Activated CD4-positive, alpha-beta T cell treated with anti-CD3 and anti-CD28 coated beads for 36 hours (primary cell): Measurements from ENCODE around the gene UBQLN4. TPM values are rescaled to one million over a fixed set of nuclear protein-coding genes. Genes with fewer than 3 reads are reported as not detected.

Experiments used
- ATAC-seq: fragments of 200-7000 bp; cut with Tn5 transposase; one replicate; pipeline ENCODE4 v1.10.0; 2021; ENCODE audit warnings: mild to moderate bottlenecking, moderate library complexity
- CTCF ChIA-PET: fragments of 350-600 bp; sonication (Branson Sonifier 250); formaldehyde crosslinking; loops from one replicate; lab custom pipeline; 2021; ENCODE audit warnings: antibody characterized with exemption; lab: Charles Lee
- POLR2A ChIA-PET: fragments of 350-600 bp; sonication (Branson Sonifier 250); formaldehyde crosslinking; loops from one replicate; lab custom pipeline; 2021; ENCODE audit warnings: antibody characterized with exemption, inconsistent platforms; lab: Charles Lee
- DNase-seq: peaks from one replicate; pipeline ENCODE4 v3.0.0-alpha.2; 2020
- H3K27ac Mint-ChIP-seq: one replicate; pipeline ENCODE4 v1.8.0; 2021; ENCODE audit warnings: mixed read lengths
- H3K27me3 Mint-ChIP-seq: one replicate; pipeline ENCODE4 v1.8.0; 2021; ENCODE audit warnings: mixed read lengths
- H3K36me3 Mint-ChIP-seq: one replicate; pipeline ENCODE4 v1.8.0; 2021; ENCODE audit warnings: low read depth, mixed read lengths
- H3K4me1 Mint-ChIP-seq: one replicate; pipeline ENCODE4 v1.8.0; 2021; ENCODE audit warnings: mixed read lengths
- H3K4me3 Mint-ChIP-seq: one replicate; pipeline ENCODE4 v1.8.0; 2021; ENCODE audit warnings: mild to moderate bottlenecking, moderate library complexity, mixed read lengths
- H3K9me3 Mint-ChIP-seq: one replicate; pipeline ENCODE4 v1.8.0; 2021; ENCODE audit warnings: low read depth, mixed read lengths
- intact Hi-C, 2 experiments: fragments of 100-400 bp; cut with DNase I in 1 of 2; cut with micrococcal nuclease in 1 of 2; formaldehyde crosslinking; loops; one replicate each; pipeline versions ENCODE4 v1.14.2 to v1.15.1; 2022 to 2024; cut with DNase I, micrococcal nuclease
- total RNA-seq, 2 experiments: library from RNA; stranded (reverse); gene quantifications; one replicate each; pipeline ENCODE4 v1.2.3, GENCODE V29; 2021

UBQLN4 gene
- total RNA-seq, 2 experiments from 2014 or later: 34.5 to 49.0 TPM

DNA sequence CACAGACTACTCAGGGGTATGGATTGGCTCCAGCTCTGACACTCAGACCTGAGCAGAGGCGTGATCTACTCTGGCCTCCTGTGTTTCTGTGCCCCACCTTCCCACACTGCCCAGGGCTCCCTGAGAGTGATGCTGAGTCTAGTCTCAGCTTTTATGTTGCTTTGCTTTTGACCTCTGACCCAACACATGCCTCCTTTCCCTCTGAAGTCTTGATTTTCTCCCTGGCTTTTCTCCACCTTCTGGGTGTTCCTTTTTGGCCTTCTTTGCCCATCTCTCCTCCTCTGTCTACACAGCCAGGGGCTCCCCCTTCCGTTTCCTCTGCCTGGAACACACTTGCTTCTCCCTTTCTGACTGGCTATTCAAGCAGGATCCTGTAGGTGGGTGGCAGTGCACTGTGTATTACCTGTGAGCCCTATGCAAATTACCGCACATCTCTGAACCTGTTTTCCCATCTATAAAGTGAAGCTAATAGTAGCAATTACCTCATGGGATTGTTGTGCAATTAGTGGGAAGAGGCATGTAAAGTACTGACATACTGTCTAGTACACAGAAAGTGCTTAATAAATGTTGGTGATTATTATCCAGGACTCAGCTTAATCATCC is 42.4 kb upstream of the UBQLN4 start:
- intact Hi-C loops: loop anchor here (1.0 to 5.0 kb wide), 4 partner anchors 19 to 406 kb away; partner anchors contain the start of genes LMNA (in 1 of the 2) and MEF2D (in 1 of the 2)
- ChIA-PET CTCF (interaction anchor here (0.5 to 29.4 kb wide), 15 partner anchors 9 to 187 kb away, joined by 3 to 929 read pairs (median 9); partner anchors contain the start of genes LMNA, PMF1 and SMG5), POLR2A (interaction anchor here (1.0 to 7.0 kb wide), 8 partner anchors 10 to 129 kb away, joined by 4 to 103 read pairs (median 21); partner anchors contain the start of genes LMNA and PMF1)
- DNase-seq (peak; percentile 67), ATAC-seq (peak; percentile 21)
- H3K27me3 Mint-ChIP-seq: peaks cover 9% of the 10 kb centered on the region
- peaks cover 2% of the 10 kb centered on the region for H3K36me3 Mint-ChIP-seq
- H3K4me1 Mint-ChIP-seq: peaks cover 55% of the 10 kb centered on the region
- H3K27ac Mint-ChIP-seq: peak overlapping the region; percentile 94
- H3K4me3 Mint-ChIP-seq: peak overlapping the region; percentile 16
- H3K9me3 Mint-ChIP-seq: no peaks in the 10 kb centered on the region

DNA sequence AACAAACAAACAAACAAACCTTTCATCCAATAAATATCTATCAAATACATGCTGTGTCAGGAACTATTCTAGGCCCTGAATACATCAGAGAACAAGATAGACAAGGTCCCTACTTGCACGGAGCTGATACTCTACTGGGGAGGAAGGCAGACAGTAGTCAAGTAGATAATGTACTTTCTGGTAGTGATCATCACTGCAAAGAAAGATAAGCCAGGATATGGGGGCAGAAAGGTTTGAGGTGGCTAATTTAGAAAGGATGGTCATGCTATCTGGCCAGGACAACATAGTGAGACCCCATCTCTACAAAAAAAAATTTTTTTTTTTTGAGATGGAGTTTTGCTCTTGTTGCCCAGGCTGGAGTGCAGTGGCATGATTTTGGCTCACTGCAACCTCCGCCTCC is 38.0 kb upstream of the UBQLN4 start:
- Mint-ChIP-seq H3K27ac (no peak overlapping the region), H3K4me1 (peaks cover 20% of the 10 kb centered on the region), H3K27me3 (peaks cover 12% of the 10 kb centered on the region), H3K9me3 (no peaks in the 10 kb centered on the region), H3K36me3 (no peaks in the 10 kb centered on the region), H3K4me3 (no peak overlapping the region)
- ChIA-PET POLR2A (interaction anchor here (0.6 to 1.5 kb wide), 2 partner anchors 37 to 126 kb away, joined by 3 to 4 read pairs; no protein-coding TSS in a partner anchor), CTCF (interaction anchor here (0.6 to 29.4 kb wide), 7 partner anchors 34 to 211 kb away, joined by 3 to 929 read pairs (median 4); partner anchors contain the start of gene LMNA)
- intact Hi-C loops: no loop called here
- ATAC-seq (no peak), DNase-seq (no peak)

DNA sequence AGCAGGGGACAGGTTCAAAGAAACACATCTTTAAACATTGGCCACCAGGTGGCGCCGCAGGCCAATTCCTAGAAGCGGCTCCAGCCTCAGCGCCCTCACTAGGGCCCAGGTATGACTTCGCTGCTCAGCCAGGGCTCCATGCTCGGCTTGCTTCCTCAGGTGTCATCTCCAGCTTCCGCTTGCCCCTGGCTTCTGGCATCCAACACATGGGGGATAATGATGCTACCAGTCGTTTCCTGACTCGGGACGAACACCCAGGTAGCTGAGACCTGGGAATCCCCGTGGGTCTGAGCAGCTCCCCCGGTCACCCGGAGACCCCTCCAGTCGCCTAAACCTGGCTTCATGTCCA is 37.2 kb upstream of the UBQLN4 start:
- CTCF ChIA-PET: interaction anchor here (0.5 to 29.4 kb wide), 19 partner anchors 8 to 192 kb away, joined by 3 to 929 read pairs (median 3); partner anchors contain the start of gene LMNA
- H3K4me3 Mint-ChIP-seq: no peak overlapping the region
- peaks cover 13% of the 10 kb centered on the region for H3K4me1 Mint-ChIP-seq
- DNase-seq: peak; percentile 95
- POLR2A ChIA-PET: interaction anchor here (0.6 to 1.5 kb wide), 2 partner anchors 38 to 127 kb away, joined by 3 to 4 read pairs; no protein-coding TSS in a partner anchor
- peak; percentile 95 for ATAC-seq
- H3K36me3 Mint-ChIP-seq: no peaks in the 10 kb centered on the region
- intact Hi-C loops: loop anchor here (1.0 kb wide), 3 partner anchors 39 to 228 kb away; no protein-coding TSS in a partner anchor
- H3K27ac Mint-ChIP-seq: no peak overlapping the region
- H3K27me3 Mint-ChIP-seq: peaks cover 16% of the 10 kb centered on the region
- H3K9me3 Mint-ChIP-seq: no peaks in the 10 kb centered on the region

DNA sequence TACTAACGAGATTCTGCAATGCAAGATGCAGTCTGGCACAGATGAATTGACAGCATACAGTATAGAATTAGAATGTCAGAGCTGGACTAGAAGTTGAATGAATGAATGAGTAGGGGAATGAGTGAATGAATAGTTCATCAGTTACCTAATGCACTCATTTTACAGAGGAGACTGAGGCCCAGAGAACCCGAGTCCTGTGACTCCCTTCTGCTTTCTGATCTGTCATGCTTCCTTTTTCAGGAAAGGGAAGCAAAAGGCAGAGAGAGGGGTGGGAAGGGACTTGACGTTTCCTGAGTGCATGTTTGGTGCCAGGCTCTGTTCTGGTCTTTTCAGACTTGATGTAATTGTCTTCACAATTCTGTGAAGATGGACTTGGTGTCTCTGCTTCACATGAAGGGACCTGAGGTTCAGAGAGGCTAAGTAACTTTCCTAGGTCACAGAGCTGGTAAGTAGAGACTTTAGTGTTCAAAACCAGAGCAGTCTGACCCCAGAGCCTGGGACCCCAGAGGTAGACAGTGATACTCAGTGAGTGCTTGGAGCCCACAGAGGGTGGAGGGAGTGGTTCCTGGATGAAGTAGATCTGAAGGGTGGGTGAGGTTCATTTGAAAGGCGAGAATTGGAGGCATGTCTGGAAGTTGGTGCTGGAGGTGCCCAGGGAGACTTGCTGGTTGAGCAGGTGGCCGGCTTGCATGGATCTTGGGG is 36.7 kb upstream of the UBQLN4 start:
- POLR2A ChIA-PET: interaction anchor here (1.5 kb wide), 1 partner anchor 128 kb away, joined by 4 read pairs; no protein-coding TSS in a partner anchor
- DNase-seq (no peak), ATAC-seq (peak; percentile 13)
- no peaks in the 10 kb centered on the region for H3K36me3 Mint-ChIP-seq
- H3K27me3 Mint-ChIP-seq: peaks cover 17% of the 10 kb centered on the region
- H3K27ac Mint-ChIP-seq: no peak overlapping the region
- CTCF ChIA-PET: interaction anchor here (0.5 to 29.4 kb wide), 17 partner anchors 10 to 587 kb away, joined by 3 to 929 read pairs (median 4); partner anchors contain the start of gene LMNA
- H3K4me3 Mint-ChIP-seq: no peak overlapping the region
- peaks cover 7% of the 10 kb centered on the region for H3K4me1 Mint-ChIP-seq
- no peaks in the 10 kb centered on the region for H3K9me3 Mint-ChIP-seq
- intact Hi-C loops: loop anchor here (1.0 kb wide), 3 partner anchors 40 to 229 kb away; no protein-coding TSS in a partner anchor

DNA sequence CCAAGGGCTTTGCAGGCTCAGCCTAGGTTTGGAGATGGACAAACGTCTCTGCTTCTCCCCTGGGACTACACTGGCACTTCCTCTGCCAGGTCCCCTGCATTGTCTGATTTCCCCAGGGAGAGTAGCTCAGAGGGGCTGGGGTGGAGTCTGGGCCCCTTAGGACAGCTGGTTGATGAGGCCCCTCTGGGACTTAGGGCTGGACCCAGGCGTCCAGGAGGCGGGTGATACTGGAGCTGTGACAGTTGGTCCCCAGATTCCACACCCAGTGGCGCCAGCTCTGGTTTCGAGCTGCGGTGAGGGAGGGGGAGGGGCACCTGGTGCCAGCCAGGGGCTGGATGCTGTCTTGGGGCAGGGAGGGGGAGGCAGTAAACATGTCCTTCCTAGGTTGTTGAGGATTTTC is 36.1 kb upstream of the UBQLN4 start:
- DNase-seq (no peak), ATAC-seq (no peak)
- POLR2A ChIA-PET: no interaction called here
- H3K27me3 Mint-ChIP-seq: peaks cover 17% of the 10 kb centered on the region
- peaks cover 4% of the 10 kb centered on the region for H3K4me1 Mint-ChIP-seq
- CTCF ChIA-PET: interaction anchor here (0.7 to 29.4 kb wide), 8 partner anchors 36 to 587 kb away, joined by 3 to 929 read pairs (median 4); partner anchors contain the start of gene LMNA
- intact Hi-C loops: loop anchor here (1.0 kb wide), 3 partner anchors 41 to 230 kb away; no protein-coding TSS in a partner anchor
- no peaks in the 10 kb centered on the region for H3K9me3 Mint-ChIP-seq
- no peak overlapping the region for H3K4me3 Mint-ChIP-seq
- H3K36me3 Mint-ChIP-seq: no peaks in the 10 kb centered on the region
- H3K27ac Mint-ChIP-seq: no peak overlapping the region

DNA sequence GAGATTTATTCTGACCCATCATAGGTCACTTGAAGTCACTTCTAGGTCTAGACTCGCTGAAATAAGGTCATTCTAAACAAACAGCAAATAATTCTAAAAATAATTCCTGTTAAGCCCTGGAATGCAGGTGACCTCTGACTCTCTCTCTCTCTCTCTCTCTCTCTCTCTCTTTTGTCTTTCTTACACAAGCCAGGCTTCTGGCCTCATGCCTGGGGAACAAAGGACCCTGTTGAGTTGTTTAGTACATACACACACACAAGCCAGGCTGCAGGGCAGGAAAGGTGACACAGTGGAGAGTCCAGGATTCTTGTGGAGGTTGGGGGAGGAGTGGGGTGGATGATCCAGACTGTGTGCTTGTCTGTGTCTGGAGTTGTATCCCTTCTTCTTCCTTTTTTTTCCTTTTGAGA is 32.7 kb upstream of the UBQLN4 start:
- Mint-ChIP-seq H3K9me3 (no peaks in the 10 kb centered on the region), H3K36me3 (no peaks in the 10 kb centered on the region), H3K27ac (no peak overlapping the region), H3K4me1 (peaks cover 9% of the 10 kb centered on the region), H3K4me3 (no peak overlapping the region), H3K27me3 (peaks cover 24% of the 10 kb centered on the region)
- POLR2A ChIA-PET: no interaction called here
- CTCF ChIA-PET: interaction anchor here (2.7 to 29.4 kb wide), 2 partner anchors 10 to 39 kb away, joined by 9 to 929 read pairs; partner anchors contain the start of gene LMNA
- intact Hi-C loops: no loop called here
- no peak for DNase-seq
- no peak for ATAC-seq

DNA sequence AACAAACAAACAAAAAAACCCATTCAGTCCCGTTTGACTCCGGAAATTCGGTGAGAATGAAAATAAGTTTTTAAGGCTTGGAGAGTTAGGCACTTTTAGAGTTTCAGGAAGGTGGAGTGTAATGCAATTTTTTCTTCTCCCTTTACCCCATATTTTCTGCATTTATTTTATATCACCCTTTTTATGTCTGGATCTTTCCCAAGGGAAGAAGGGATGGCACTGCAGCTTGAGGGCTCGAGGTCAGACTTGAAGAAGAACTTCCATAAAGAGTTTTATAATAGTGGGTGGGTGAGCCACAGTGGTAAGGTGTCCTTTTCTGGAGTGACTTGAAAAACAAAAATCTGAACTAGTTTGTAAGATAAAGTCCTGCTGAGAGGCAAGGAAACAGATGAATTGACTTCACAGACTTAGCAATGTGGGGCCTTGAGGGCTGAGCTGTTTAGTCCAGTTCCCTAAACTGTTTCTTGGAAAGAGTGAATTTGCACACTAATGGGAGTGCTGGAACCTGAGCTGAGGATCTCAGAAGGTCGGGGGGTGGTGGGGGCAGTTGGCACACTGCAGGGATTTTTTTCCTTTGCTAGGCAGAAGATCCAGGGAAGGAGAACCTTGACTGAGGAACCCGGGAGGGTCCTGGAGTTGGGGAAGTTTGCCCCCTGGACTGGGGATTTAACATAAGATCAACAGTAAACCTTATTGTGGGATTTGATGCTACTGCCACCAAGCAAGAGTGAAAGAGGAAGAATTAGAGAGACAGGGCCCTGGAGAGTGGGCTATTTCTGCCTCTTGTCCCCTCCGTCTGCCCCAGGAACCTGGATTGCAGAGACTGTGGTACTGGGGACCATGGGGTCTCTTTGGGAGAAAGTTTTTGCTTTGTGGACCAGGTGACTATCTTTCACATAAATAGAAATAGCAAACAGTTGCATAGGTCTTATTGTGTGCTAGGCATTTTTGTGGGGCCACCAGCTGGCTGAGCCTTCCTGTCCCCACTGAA is 30.5 kb upstream of the UBQLN4 start:
- no peak for ATAC-seq
- peaks cover 5% of the 10 kb centered on the region for H3K4me1 Mint-ChIP-seq
- DNase-seq: no peak
- H3K27me3 Mint-ChIP-seq: peaks cover 21% of the 10 kb centered on the region
- CTCF ChIA-PET: interaction anchor here (0.7 to 29.4 kb wide), 6 partner anchors 12 to 198 kb away, joined by 3 to 929 read pairs (median 4); partner anchors contain the start of gene LMNA
- no peak overlapping the region for H3K27ac Mint-ChIP-seq
- no peaks in the 10 kb centered on the region for H3K36me3 Mint-ChIP-seq
- POLR2A ChIA-PET: interaction anchor here (0.6 to 0.7 kb wide), 2 partner anchors 110 to 162 kb away, joined by 3 read pairs; no protein-coding TSS in a partner anchor
- no peaks in the 10 kb centered on the region for H3K9me3 Mint-ChIP-seq
- intact Hi-C loops: no loop called here
- H3K4me3 Mint-ChIP-seq: no peak overlapping the region

DNA sequence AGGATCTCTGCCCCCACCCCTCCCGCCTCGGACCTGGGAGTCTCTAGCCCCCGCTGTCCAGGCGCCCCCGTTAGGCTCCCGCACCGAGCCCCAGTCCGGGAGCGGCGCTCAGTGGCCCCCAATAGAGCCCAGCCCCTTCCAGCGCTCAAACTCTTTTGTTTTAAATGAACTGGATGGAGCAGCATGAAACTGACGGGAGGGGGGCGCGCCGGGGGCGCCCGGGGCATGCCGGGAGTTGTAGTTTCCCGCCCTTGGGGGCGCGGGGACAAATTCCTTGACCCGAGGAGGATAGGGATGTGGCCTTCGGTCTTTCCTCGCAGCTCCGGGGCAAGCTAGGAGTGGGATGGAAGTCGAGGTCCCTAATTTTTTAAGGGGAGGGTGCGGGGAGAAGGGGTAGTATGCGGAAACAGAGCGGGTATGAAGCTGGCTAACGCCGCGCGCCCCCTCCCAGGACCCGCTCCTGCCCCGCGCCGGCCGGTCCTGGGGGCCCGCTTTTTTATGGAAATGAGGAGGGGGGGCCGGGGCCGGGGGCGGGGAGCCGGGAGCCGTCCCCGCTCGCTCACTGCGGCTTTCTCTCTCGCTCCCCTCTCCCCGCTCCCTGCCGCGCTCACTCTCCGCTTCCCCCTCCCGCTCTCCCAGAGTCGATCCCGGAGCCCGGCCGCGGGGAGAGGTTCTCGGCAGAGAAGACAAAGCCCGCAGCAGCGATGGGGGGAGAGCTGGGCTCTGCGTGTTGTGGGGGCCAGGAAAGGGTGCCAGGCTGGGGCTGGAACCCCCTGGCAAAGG is 28.9 kb upstream of the UBQLN4 start, which contains the start of gene MEX3A:
MEX3A (minus strand) TSS at position 157 of the 783 bp plus-strand sequence. CDS start 467 bp downstream, outside the sequence.
- ATAC-seq (peak; percentile 89), DNase-seq (peak; percentile 80)
- no peaks in the 10 kb centered on the region for H3K36me3 Mint-ChIP-seq
- H3K4me3 Mint-ChIP-seq: peak within 1 kb of the TSS; percentile 72
- intact Hi-C loops: loop anchor here in 1 of 2 experiments (1.0 kb wide), 3 partner anchors 27 to 256 kb away; partner anchors contain the start of genes CCT3, SSR2 and TSACC
- H3K27ac Mint-ChIP-seq: no peak within 1 kb of the TSS
- peaks cover 26% of the 10 kb centered on the region for H3K27me3 Mint-ChIP-seq
- ChIA-PET CTCF (interaction anchor here (0.6 to 29.4 kb wide), 4 partner anchors 14 to 43 kb away, joined by 3 to 929 read pairs (median 10); partner anchors contain the start of gene LMNA), POLR2A (interaction anchor here (0.8 kb wide), 1 partner anchor 15 kb away, joined by 3 read pairs; no protein-coding TSS in a partner anchor)
- no peaks in the 10 kb centered on the region for H3K9me3 Mint-ChIP-seq
- H3K4me1 Mint-ChIP-seq: peaks cover 5% of the 10 kb centered on the region

DNA sequence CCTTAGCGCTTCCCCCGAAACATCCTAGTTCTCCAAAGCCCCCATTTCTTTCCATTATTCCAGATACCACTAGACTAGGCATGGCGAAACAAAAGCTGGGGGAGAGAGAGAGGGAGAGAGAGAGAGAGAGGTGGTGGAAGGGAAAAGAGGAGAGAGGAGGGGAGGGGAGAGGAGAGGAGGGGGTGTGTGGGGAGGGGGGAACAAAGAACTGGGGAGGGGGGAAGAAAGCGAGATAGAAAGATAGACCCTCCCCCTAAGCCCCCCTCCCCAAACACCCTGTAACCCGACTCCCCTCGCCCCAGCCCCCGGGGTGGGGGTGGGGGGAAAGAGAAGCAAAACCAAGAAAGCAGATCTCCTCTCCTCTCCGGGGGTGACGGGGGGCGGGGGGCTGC is 28.3 kb upstream of the UBQLN4 start:
- ChIA-PET POLR2A (no interaction called here), CTCF (interaction anchor here (0.6 to 29.4 kb wide), 2 partner anchors 24 to 43 kb away, joined by 3 to 929 read pairs; partner anchors contain the start of gene LMNA)
- peaks cover 5% of the 10 kb centered on the region for H3K4me1 Mint-ChIP-seq
- H3K27me3 Mint-ChIP-seq: peaks cover 23% of the 10 kb centered on the region
- no peak for DNase-seq
- intact Hi-C loops: loop anchor here in 1 of 2 experiments (1.0 kb wide), 3 partner anchors 27 to 256 kb away; partner anchors contain the start of genes CCT3, SSR2 and TSACC
- no peaks in the 10 kb centered on the region for H3K9me3 Mint-ChIP-seq
- H3K27ac Mint-ChIP-seq: no peak overlapping the region
- no peaks in the 10 kb centered on the region for H3K36me3 Mint-ChIP-seq
- no peak for ATAC-seq
- H3K4me3 Mint-ChIP-seq: peak overlapping the region; percentile 72
